Stimulated activated CD4-positive, alpha-beta T cell treated with anti-CD3 and anti-CD28 coated beads, Interleukin-12 subunit alpha, Interleukin-12 subunit beta, amount 100 ng/mL, for 4 hours (primary cell): ENCODE measurements around the gene ANKDD1A.

Source experiments
- DNase-seq: peaks from one replicate; pipeline ENCODE4 v3.0.0-alpha.2; 2020

Gene ANKDD1A

GRCh38 chr15:64979252-64979710, 67.6 kb downstream of the ANKDD1A start:
- DNase-seq: no peak

- no peak for DNase-seq
Measured at GRCh38 chr15:64981812-64982431, 70.2 kb downstream of the ANKDD1A start.

GRCh38 chr15:64982472-64982871, 70.8 kb downstream of the ANKDD1A start:
- no peak for DNase-seq

GRCh38 chr15:64985366-64986033, 73.8 kb downstream of the ANKDD1A start:
- no peak for DNase-seq

- DNase-seq: no peak
Measured at GRCh38 chr15:64987136-64987535, 75.4 kb downstream of the ANKDD1A start.

GRCh38 chr15:64989416-64990167, 77.9 kb downstream of the ANKDD1A start, which contains the start of gene SPG21:
Gene SPG21 (minus strand): TSS chr15:64989914. CDS start chr15:64983569, 6,345 bp downstream.
- peak; percentile 91 for DNase-seq

GRCh38 chr15:64990168-64990470, 78.4 kb downstream of the ANKDD1A start:
- no peak for DNase-seq

- DNase-seq: no peak
Measured at GRCh38 chr15:64991536-64992135, 79.9 kb downstream of the ANKDD1A start.

- DNase-seq: no peak
Measured at GRCh38 chr15:64993290-64993689, 81.6 kb downstream of the ANKDD1A start.

- DNase-seq: no peak
Measured at GRCh38 chr15:64997066-64997465, 85.4 kb downstream of the ANKDD1A start.

GRCh38 chr15:64997745-64998375, 86.2 kb downstream of the ANKDD1A start:
- no peak for DNase-seq

GRCh38 chr15:65004993-65005392, 93.3 kb downstream of the ANKDD1A start:
- no peak for DNase-seq

- no peak for DNase-seq
Measured at GRCh38 chr15:65006876-65007275, 95.2 kb downstream of the ANKDD1A start.
